ENCODE measurements around the gene HPCAL1. TPM values are rescaled to one million over a fixed set of nuclear protein-coding genes. Genes with fewer than 3 reads are reported as not detected.

Gene HPCAL1
- total and polyA plus RNA-seq, 2 experiments from 2014 or later = 8.3 to 25.4 TPM

- TF ChIP-seq, protein P1, sequence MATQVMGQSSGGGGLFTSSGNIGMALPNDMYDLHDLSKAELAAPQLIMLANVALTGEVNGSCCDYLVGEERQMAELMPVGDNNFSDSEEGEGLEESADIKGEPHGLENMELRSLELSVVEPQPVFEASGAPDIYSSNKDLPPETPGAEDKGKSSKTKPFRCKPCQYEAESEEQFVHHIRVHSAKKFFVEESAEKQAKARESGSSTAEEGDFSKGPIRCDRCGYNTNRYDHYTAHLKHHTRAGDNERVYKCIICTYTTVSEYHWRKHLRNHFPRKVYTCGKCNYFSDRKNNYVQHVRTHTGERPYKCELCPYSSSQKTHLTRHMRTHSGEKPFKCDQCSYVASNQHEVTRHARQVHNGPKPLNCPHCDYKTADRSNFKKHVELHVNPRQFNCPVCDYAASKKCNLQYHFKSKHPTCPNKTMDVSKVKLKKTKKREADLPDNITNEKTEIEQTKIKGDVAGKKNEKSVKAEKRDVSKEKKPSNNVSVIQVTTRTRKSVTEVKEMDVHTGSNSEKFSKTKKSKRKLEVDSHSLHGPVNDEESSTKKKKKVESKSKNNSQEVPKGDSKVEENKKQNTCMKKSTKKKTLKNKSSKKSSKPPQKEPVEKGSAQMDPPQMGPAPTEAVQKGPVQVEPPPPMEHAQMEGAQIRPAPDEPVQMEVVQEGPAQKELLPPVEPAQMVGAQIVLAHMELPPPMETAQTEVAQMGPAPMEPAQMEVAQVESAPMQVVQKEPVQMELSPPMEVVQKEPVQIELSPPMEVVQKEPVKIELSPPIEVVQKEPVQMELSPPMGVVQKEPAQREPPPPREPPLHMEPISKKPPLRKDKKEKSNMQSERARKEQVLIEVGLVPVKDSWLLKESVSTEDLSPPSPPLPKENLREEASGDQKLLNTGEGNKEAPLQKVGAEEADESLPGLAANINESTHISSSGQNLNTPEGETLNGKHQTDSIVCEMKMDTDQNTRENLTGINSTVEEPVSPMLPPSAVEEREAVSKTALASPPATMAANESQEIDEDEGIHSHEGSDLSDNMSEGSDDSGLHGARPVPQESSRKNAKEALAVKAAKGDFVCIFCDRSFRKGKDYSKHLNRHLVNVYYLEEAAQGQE (IDR thresholded peaks at IDR 0.05; ENCODE audit: unreplicated experiment) = no peak
- no peak for TF ChIP-seq EZH2 (IDR thresholded peaks at IDR 0.05; ENCODE audit: low read depth, unreplicated experiment)
Observed at GRCh38 chr2:10366601-10367270, 64.0 kb downstream of the HPCAL1 start (continued).

DNA sequence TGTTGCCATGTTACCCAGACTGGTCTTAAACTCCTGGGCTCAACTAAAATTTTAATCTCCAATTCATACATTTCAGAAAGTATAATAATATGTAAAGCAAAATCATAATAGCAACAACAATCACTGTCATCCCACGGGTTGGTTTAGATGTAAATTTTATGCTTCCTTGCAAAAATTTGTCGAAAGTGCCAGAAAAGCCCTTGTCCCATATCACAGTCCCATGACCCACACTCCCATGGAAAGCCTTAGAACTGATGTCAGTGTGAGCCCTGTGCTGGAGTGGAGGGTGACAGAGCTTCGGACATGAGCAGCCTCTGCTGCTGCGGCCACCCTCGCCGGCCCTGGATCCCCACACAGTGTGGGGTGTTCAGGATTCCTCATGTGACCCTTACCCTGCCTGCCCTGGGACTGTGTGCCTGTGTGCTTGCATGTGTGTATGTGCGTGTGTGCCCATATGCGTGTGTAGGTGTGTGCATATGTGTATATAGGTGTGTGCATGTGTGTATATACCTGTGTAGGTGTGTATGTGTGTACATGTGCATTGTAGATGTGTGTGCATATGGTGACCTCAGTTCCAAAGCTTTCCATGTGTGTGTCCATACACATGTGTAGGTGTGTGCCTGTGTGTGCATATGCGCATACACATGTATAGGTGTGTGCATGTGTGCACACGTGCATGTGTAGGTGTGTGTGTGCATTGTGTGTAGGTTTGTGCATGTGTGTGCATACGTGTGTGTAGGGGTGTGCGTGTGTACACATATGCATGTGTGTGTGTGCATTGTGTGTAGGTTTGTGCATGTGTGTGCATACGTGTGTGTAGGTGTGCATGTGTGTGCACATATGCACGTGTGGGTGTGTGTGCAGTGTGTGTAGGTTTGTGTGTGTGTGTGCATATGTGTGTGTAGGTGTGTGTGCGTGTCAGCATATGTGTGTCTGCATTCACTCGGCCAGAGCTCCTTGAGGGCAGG lies 65.1 kb downstream of the HPCAL1 start:
- H3K4me1 ChIP-seq (ENCODE audit: insufficient read depth) = no peaks in the 10 kb centered on the region
- no peaks in the 10 kb centered on the region for H4K20me1 ChIP-seq (replicated peaks; ENCODE audit: insufficient read depth)
- H3K4me3 ChIP-seq = no peak overlapping the region
- peaks cover 2% of the 10 kb centered on the region; the same call in 2 of the 3 replicates for H3K4me1 Mint-ChIP-seq
- no peaks in the 10 kb centered on the region for H3K9me2 ChIP-seq (ENCODE audit: insufficient read depth)
- H3K4me3 Mint-ChIP-seq = no peak overlapping the region
- H3K36me3 ChIP-seq (ENCODE audit: insufficient read depth) = no peaks in the 10 kb centered on the region
- H3K27ac Mint-ChIP-seq = no peak overlapping the region
- ATAC-seq (no peak), DNase-seq (ENCODE audit: low spot score) (no peak)
- H3K27me3 ChIP-seq (ENCODE audit: insufficient read depth) = no peaks in the 10 kb centered on the region
- no peaks in the 10 kb centered on the region for H3K9me3 Mint-ChIP-seq
- no peak overlapping the region for H3K27ac ChIP-seq (ENCODE audit: low read depth)
- H3K4me2 ChIP-seq = no peak overlapping the region
- TF ChIP-seq JUNB (IDR thresholded peaks at IDR 0.05; ENCODE audit: unreplicated experiment) (no peak), CREB1 (CRISPR knock-in tag; IDR thresholded peaks at IDR 0.05; ENCODE audit: low read depth) (no peak)
- H3K27me3 Mint-ChIP-seq (ENCODE audit: insufficient read depth, low read depth, poor library complexity) = peaks cover 10% of the 10 kb centered on the region
- no peaks in the 10 kb centered on the region for H3F3A ChIP-seq (replicated peaks; ENCODE audit: low read depth)
- H2AFZ ChIP-seq = no peak overlapping the region
- no peaks in the 10 kb centered on the region for H3K36me3 Mint-ChIP-seq (ENCODE audit: low read depth)
- H3K79me2 ChIP-seq (replicated peaks; ENCODE audit: insufficient read depth) = no peaks in the 10 kb centered on the region

DNA sequence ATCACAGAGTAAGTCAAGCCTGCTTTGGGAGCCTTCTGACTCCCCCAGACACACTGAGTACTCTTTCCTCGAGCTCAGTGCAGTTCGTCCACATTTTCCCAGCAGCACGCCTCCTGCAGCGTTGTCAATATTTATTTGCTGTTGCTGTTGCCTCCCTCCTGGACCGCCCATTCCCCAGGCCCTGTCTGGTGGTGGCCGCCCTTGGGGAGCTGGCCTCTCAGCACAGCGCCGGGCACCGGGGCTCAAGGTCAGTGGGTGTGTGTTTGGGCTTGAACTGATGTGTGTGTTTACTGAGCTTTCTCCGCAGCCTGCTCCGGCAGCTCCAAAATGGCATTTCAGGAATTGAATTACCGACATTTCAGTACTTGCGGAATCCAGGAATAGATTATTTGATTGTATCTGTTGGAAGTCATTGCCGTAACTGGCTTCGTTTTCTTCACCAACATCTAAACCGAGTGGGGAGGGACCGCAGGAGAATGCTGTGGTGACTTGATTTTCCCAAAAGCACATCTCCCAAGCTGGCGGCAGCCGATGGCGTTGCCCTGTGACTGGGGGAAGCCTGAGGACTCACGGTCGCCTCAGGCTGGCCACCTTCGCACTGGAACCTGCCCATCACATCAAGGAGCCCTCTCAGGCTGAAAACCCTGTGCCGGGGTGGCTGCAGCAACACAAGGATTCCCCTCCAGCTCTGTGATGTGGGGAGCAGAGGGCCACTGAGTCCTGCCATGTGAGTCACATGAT lies 66.0 kb downstream of the HPCAL1 start:
- no peaks in the 10 kb centered on the region for H3K79me2 ChIP-seq (replicated peaks; ENCODE audit: insufficient read depth)
- H3K27me3 Mint-ChIP-seq (ENCODE audit: insufficient read depth, low read depth, poor library complexity) = peaks cover 10% of the 10 kb centered on the region

More for the DNA sequence above, 66.0 kb downstream of the HPCAL1 start:
- Histone ChIP-seq H3K27ac (ENCODE audit: low read depth) (no peak overlapping the region), H3K9me2 (ENCODE audit: insufficient read depth) (no peaks in the 10 kb centered on the region), H2AFZ (no peak overlapping the region), H3K4me2 (no peak overlapping the region), H3K4me1 (ENCODE audit: insufficient read depth) (no peaks in the 10 kb centered on the region), H3K36me3 (ENCODE audit: insufficient read depth) (no peaks in the 10 kb centered on the region), H3K27me3 (ENCODE audit: insufficient read depth) (no peaks in the 10 kb centered on the region), H3K4me3 (no peak overlapping the region), H3F3A (replicated peaks; ENCODE audit: low read depth) (no peaks in the 10 kb centered on the region), H4K20me1 (replicated peaks; ENCODE audit: insufficient read depth) (no peaks in the 10 kb centered on the region)
- TF ChIP-seq, protein P2, sequence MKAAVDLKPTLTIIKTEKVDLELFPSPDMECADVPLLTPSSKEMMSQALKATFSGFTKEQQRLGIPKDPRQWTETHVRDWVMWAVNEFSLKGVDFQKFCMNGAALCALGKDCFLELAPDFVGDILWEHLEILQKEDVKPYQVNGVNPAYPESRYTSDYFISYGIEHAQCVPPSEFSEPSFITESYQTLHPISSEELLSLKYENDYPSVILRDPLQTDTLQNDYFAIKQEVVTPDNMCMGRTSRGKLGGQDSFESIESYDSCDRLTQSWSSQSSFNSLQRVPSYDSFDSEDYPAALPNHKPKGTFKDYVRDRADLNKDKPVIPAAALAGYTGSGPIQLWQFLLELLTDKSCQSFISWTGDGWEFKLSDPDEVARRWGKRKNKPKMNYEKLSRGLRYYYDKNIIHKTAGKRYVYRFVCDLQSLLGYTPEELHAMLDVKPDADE (IDR thresholded peaks at IDR 0.05) = no peak
- no peak for TF ChIP-seq NANOG (IDR thresholded peaks at IDR 0.05; ENCODE audit: borderline replicate concordance)
- peaks cover 5% of the 10 kb centered on the region; the same call in 1 of the 3 replicates for H3K4me1 Mint-ChIP-seq
- H3K36me3 Mint-ChIP-seq (ENCODE audit: low read depth) = no peaks in the 10 kb centered on the region
- H3K27ac Mint-ChIP-seq = no peak overlapping the region
- DNase-seq (ENCODE audit: low spot score) (no peak), ATAC-seq (no peak)
- no peaks in the 10 kb centered on the region for H3K9me3 Mint-ChIP-seq
- H3K4me3 Mint-ChIP-seq = no peak overlapping the region

Data from GM23338 (cell line).